ENCODE results near the gene APBA1. TPM values are rescaled to one million over a fixed set of nuclear protein-coding genes. Genes with fewer than 3 reads are reported as not detected.

Gene APBA1
- total RNA-seq, 1 experiment from 2014 or later: 0.05 TPM

DNA sequence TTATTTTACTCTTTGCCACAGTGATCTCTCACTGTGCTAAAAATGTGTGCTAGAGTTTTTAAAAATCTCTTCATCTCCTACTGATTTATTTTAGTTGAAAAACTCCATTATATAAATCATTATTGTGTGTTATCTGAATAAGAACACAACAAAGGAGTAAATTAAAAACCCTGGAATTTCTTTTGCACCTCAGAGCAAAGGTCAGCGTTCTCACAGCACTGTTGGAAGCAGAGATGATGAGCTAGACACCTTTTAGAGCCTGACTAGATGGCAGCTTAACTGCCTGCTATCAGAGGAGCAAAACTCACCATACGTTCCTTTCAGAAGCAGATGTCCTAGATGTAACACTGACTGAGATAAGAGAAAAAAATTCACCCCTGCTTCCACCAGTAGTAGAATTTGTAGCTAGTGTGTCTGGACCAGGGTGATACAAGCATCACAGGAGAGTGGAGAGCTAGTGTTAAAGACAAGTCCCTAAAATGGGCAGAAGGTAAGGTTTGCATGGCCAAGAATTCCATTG, 200.0 kb downstream of the APBA1 start:
- Histone ChIP-seq H3K27ac (ENCODE audit: low read length) (no peak overlapping the region), H3K4me1 (ENCODE audit: control insufficient read depth, insufficient read depth, low read length) (no peaks in the 10 kb centered on the region), H3K27me3 (ENCODE audit: control insufficient read depth, insufficient read depth, low read length) (peaks cover 2% of the 10 kb centered on the region; the same call in 1 of the 2 replicates), H3K4me3 (ENCODE audit: low read depth in 2 of 2, low read length in 2 of 2) (no peak overlapping the region), H3K36me3 (ENCODE audit: control insufficient read depth, insufficient read depth, low read length) (no peaks in the 10 kb centered on the region), H3K9me3 (ENCODE audit: control insufficient read depth, insufficient read depth, low read depth, low read length) (no peaks in the 10 kb centered on the region)
- no TSS peak for BruUV-seq (replicated peaks)
- CTCF ChIA-PET: no interaction called here
- in situ Hi-C loops (cut with HindIII; ENCODE audit: low pct_unique_long_range_greater_than_20kb, low sequenced_read_pairs): no loop called here
- ATAC-seq (no peak), DNase-seq (ENCODE audit: low read depth, low spot score) (no peak)
- TF ChIP-seq SIN3A (IDR thresholded peaks at IDR 0.05; ENCODE audit: borderline replicate concordance, insufficient read depth, low read depth, low read length) (no peak), POLR2AphosphoS5 (IDR thresholded peaks at IDR 0.05; ENCODE audit: low read depth, low read length) (no peak), TCF7L2 (IDR thresholded peaks at IDR 0.05; ENCODE audit: low read depth, low read length) (no peak)
- TF ChIP-seq, protein P1, sequence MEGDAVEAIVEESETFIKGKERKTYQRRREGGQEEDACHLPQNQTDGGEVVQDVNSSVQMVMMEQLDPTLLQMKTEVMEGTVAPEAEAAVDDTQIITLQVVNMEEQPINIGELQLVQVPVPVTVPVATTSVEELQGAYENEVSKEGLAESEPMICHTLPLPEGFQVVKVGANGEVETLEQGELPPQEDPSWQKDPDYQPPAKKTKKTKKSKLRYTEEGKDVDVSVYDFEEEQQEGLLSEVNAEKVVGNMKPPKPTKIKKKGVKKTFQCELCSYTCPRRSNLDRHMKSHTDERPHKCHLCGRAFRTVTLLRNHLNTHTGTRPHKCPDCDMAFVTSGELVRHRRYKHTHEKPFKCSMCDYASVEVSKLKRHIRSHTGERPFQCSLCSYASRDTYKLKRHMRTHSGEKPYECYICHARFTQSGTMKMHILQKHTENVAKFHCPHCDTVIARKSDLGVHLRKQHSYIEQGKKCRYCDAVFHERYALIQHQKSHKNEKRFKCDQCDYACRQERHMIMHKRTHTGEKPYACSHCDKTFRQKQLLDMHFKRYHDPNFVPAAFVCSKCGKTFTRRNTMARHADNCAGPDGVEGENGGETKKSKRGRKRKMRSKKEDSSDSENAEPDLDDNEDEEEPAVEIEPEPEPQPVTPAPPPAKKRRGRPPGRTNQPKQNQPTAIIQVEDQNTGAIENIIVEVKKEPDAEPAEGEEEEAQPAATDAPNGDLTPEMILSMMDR (IDR thresholded peaks at IDR 0.05): no peak
- TF ChIP-seq, protein P2, sequence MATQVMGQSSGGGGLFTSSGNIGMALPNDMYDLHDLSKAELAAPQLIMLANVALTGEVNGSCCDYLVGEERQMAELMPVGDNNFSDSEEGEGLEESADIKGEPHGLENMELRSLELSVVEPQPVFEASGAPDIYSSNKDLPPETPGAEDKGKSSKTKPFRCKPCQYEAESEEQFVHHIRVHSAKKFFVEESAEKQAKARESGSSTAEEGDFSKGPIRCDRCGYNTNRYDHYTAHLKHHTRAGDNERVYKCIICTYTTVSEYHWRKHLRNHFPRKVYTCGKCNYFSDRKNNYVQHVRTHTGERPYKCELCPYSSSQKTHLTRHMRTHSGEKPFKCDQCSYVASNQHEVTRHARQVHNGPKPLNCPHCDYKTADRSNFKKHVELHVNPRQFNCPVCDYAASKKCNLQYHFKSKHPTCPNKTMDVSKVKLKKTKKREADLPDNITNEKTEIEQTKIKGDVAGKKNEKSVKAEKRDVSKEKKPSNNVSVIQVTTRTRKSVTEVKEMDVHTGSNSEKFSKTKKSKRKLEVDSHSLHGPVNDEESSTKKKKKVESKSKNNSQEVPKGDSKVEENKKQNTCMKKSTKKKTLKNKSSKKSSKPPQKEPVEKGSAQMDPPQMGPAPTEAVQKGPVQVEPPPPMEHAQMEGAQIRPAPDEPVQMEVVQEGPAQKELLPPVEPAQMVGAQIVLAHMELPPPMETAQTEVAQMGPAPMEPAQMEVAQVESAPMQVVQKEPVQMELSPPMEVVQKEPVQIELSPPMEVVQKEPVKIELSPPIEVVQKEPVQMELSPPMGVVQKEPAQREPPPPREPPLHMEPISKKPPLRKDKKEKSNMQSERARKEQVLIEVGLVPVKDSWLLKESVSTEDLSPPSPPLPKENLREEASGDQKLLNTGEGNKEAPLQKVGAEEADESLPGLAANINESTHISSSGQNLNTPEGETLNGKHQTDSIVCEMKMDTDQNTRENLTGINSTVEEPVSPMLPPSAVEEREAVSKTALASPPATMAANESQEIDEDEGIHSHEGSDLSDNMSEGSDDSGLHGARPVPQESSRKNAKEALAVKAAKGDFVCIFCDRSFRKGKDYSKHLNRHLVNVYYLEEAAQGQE (IDR thresholded peaks at IDR 0.05; ENCODE audit: insufficient read depth in 1 of 2, low read depth in 2 of 2, low read length in 1 of 2): no peak
- intact Hi-C loops (cut with micrococcal nuclease; ENCODE audit: unreplicated experiment): no loop called here
- POLR2A ChIA-PET: no interaction called here

DNA sequence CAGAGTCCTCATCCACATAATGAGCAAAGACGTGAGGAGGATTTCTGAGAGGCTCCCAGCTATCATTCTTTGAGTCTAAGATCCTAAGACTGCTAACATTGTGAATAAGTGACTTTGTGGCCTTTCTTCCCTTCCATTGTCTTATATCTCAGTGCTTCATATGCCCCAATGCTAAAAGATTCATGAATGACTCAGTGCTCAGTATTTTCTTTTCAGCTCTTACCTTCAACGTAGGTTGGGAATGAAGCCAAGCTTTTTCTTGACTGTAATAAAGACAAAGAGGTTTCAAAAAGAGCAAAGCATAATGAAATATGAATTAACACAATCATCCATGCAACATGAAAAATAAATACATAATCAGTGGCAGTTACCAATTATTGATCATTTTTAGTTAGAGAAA, 200.7 kb downstream of the APBA1 start:
- Histone ChIP-seq H3K4me1 (ENCODE audit: control insufficient read depth, insufficient read depth, low read length) (no peaks in the 10 kb centered on the region), H3K27me3 (ENCODE audit: control insufficient read depth, insufficient read depth, low read length) (peaks cover 2% of the 10 kb centered on the region; the same call in 1 of the 2 replicates), H3K9me3 (ENCODE audit: control insufficient read depth, insufficient read depth, low read depth, low read length) (no peaks in the 10 kb centered on the region), H3K36me3 (ENCODE audit: control insufficient read depth, insufficient read depth, low read length) (no peaks in the 10 kb centered on the region), H3K4me3 (ENCODE audit: low read depth in 2 of 2, low read length in 2 of 2) (no peak overlapping the region), H3K27ac (ENCODE audit: low read length) (no peak overlapping the region)
- CTCF ChIA-PET: no interaction called here
- DNase-seq (ENCODE audit: low read depth, low spot score) (no peak), ATAC-seq (no peak)
- no TSS peak for BruUV-seq (replicated peaks)
- POLR2A ChIA-PET: no interaction called here
- in situ Hi-C loops (cut with HindIII; ENCODE audit: low pct_unique_long_range_greater_than_20kb, low sequenced_read_pairs) (no loop called here), intact Hi-C loops (cut with micrococcal nuclease; ENCODE audit: unreplicated experiment) (no loop called here)
- TF ChIP-seq SIN3A (IDR thresholded peaks at IDR 0.05; ENCODE audit: borderline replicate concordance, insufficient read depth, low read depth, low read length) (no peak), POLR2AphosphoS5 (IDR thresholded peaks at IDR 0.05; ENCODE audit: low read depth, low read length) (no peak), TCF7L2 (IDR thresholded peaks at IDR 0.05; ENCODE audit: low read depth, low read length) (no peak)
- TF ChIP-seq, protein P1 (IDR thresholded peaks at IDR 0.05): no peak
- TF ChIP-seq, protein P2 (IDR thresholded peaks at IDR 0.05; ENCODE audit: insufficient read depth in 1 of 2, low read depth in 2 of 2, low read length in 1 of 2): no peak
